ENCODE measurements around the gene C10orf62. TPM values are rescaled to one million over a fixed set of nuclear protein-coding genes. Genes with fewer than 3 reads are reported as not detected.

C10orf62 gene
- total and polyA plus RNA-seq, 9 of the 15 experiments (the other 6 are each of a cell fraction or from before 2014, with no cell fraction given): not detected

DNA sequence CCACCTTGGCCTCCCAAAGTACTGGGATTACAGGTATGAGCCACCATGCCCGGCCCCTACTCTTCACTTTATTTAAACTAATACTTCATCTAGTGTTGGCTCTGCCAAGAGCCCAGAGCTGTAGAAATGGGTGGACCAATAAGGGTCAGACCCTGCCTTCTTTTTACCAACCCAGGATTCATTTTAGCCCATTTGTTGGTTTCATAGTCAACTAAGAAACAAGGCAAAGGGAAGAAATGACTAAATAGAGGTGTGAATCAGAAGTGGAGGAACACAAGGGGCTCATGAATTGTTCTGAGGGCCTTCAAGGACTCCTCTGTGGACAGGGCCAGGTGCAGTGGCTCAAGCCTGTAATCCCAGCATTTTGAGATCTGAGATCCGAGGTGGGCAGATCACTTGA lies 15.8 kb upstream of the C10orf62 start (continued):
- TF ChIP-seq, protein P1, sequence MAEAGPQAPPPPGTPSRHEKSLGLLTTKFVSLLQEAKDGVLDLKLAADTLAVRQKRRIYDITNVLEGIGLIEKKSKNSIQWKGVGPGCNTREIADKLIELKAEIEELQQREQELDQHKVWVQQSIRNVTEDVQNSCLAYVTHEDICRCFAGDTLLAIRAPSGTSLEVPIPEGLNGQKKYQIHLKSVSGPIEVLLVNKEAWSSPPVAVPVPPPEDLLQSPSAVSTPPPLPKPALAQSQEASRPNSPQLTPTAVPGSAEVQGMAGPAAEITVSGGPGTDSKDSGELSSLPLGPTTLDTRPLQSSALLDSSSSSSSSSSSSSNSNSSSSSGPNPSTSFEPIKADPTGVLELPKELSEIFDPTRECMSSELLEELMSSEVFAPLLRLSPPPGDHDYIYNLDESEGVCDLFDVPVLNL (CRISPR knock-in tag; IDR thresholded peaks at IDR 0.05; ENCODE audit: low read depth): no peak
- TF ChIP-seq XRCC5 (IDR thresholded peaks at IDR 0.05; ENCODE audit: low read depth, low read length): no peak
- no peak for TF ChIP-seq U2AF1 (optimal IDR thresholded peaks at IDR 0.05; ENCODE audit: low read depth, low read length)
- TF ChIP-seq ZNF239 (CRISPR knock-in tag; IDR thresholded peaks at IDR 0.05): no peak
- TF ChIP-seq EP400 (IDR thresholded peaks at IDR 0.05): no peak
- TF ChIP-seq FOXJ3 (CRISPR knock-in tag; IDR thresholded peaks at IDR 0.05): no peak

DNA sequence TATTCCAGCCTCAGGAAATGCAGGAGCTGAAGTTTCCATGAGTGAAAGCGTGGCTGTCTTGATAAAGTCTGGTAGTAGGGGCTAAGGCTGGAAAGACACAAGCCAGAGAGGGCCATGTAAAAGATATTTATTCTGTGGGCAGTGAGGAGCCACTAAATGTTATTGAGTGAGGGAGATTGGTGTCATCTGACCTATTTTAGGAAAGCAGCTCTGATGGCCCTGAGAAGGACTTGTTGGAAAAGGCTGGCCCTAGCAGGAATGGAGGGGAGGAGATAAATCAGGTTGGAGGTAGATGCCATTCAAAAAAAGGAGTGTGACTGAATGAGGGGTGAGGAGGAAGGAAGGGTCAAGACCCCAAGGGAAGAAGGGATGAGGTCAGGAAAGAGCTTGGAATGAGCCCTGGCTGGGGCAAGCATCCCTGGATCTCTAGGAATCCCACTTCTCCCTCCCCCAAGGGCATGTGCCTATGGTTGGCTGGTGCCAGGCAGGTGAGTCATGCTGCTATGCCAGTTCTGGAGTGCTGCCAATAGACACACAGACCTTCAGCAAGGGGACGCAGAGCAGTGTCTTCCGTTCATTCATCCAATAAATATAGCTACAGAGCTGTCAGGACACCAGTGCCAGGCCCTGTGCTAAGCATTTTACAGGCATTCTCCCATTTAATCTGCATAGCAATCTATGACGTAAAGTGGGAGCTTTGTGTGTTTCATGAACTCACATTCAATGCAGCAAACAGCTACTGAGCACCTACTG lies 15.0 kb upstream of the C10orf62 start:
- Histone ChIP-seq H3K36me3 (ENCODE audit: control insufficient read depth, insufficient read depth, low read length) (no peaks in the 10 kb centered on the region), H3K9me3 (replicated peaks; ENCODE audit: control insufficient read depth, insufficient read depth, low read depth, low read length) (no peaks in the 10 kb centered on the region), H3K4me3 (no peak overlapping the region), H3K79me2 (ENCODE audit: control insufficient read depth, insufficient read depth, low read length) (no peaks in the 10 kb centered on the region), H3K27ac (ENCODE audit: extremely low read depth, low read depth, low read length) (no peak overlapping the region), H4K20me1 (replicated peaks; ENCODE audit: control insufficient read depth, insufficient read depth, low read length) (no peaks in the 10 kb centered on the region), H3K27me3 (ENCODE audit: control insufficient read depth in 2 of 2, insufficient read depth in 2 of 2, low read length in 2 of 2) (no peaks in the 10 kb centered on the region), H3K9me1 (ENCODE audit: control insufficient read depth, insufficient read depth, low read length) (no peaks in the 10 kb centered on the region), H3K4me2 (ENCODE audit: insufficient read depth, low read length) (no peak overlapping the region), H3K9ac (ENCODE audit: insufficient read depth in 1 of 2, low read depth in 2 of 2, low read length in 2 of 2) (no peak overlapping the region), H2AFZ (ENCODE audit: low read depth, low read length) (no peak overlapping the region), H3K4me1 (replicated peaks in 1 of 2; ENCODE audit: control insufficient read depth in 2 of 2, insufficient read depth in 2 of 2, low read length in 2 of 2) (peaks cover 2 to 17% of the 10 kb centered on the region in 2 experiments; a peak in 4 of 5 replicates)
- no TSS peak for BruUV-seq (replicated peaks)
- intact Hi-C loops (cut with micrococcal nuclease) (loop anchor here (5.0 to 10.0 kb wide), 2 partner anchors 110 to 158 kb away; partner anchors contain the start of gene AVPI1), in situ Hi-C loops (cut with MboI) (no loop called here)
- ATAC-seq: no peak
- 42% methylated on average over 4 of the region's 4 CpGs for WGBS (ENCODE audit: insufficient coverage, low coverage, missing lambda C conversion rate)
- DNase-seq (ENCODE audit: extremely low read depth in 1 of 4, low spot score in 3 of 4): no peak
- ChIA-PET POLR2A (interaction anchor here (0.7 to 1.2 kb wide), 2 partner anchors 11 to 89 kb away, joined by 3 read pairs; no protein-coding TSS in a partner anchor), CTCF (ENCODE audit: low intra/inter-chr PET ratio) (no interaction called here)
- FAIRE-seq: no peak
- TF ChIP-seq RBFOX2 (IDR thresholded peaks at IDR 0.05; ENCODE audit: low read depth, low read length) (no peak), NFIC (IDR thresholded peaks at IDR 0.05) (peak; percentile 27; the same call in 1 of the 2 replicates)

All from K562 (cell line).